A673 (cell line): Measurements from ENCODE around the gene PGGHG.

Source experiments
- EZH2 ChIP-seq: fragments of 200-600 bp; sonication (generic); IDR thresholded peaks from 2 replicates; pipeline ENCODE4 v1.6.1; 2017; ENCODE audit warnings: borderline replicate concordance, low read depth, mild to moderate bottlenecking, mixed read lengths, antibody characterized with exemption, low read length; ENCODE audit not compliant: poor library complexity, severe bottlenecking
- TF ChIP-seq, protein P1 (sequence below): fragments of 300-800, 200-600 bp; sonication (generic); conservative IDR thresholded peaks from 2 replicates; pipeline ENCODE4 v1.5.1; 2017; ENCODE audit warnings: low read depth, mild to moderate bottlenecking, antibody characterized with exemption, low read length, moderate library complexity, mixed read lengths

DNA sequence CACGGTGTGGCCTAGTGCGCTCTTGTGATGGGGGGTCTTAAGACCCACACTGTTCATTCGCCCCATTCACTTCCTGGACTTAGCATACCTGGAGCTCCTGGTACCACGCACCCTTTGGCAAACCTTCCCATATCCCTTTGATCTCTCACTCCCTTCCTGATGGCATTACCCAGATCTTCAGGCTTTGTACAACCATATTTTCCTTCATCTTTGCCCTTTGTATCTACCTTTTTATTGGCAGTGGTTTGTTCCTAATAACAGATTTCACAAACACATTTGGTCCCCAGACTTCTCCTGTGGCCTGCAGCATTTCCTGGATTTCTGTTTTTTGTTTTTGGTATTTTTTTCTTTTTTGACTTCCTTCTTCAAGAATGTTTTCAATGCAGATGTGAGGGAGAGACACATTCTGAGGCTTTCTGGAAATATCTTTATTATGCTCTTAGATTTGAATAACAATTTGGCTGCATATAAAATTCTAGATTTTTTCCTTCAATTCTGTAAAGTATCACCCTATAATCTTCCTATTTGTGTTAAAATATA lies 47.8 kb downstream of the PGGHG start:
- TF ChIP-seq EZH2 = no peak
- TF ChIP-seq, protein P1, sequence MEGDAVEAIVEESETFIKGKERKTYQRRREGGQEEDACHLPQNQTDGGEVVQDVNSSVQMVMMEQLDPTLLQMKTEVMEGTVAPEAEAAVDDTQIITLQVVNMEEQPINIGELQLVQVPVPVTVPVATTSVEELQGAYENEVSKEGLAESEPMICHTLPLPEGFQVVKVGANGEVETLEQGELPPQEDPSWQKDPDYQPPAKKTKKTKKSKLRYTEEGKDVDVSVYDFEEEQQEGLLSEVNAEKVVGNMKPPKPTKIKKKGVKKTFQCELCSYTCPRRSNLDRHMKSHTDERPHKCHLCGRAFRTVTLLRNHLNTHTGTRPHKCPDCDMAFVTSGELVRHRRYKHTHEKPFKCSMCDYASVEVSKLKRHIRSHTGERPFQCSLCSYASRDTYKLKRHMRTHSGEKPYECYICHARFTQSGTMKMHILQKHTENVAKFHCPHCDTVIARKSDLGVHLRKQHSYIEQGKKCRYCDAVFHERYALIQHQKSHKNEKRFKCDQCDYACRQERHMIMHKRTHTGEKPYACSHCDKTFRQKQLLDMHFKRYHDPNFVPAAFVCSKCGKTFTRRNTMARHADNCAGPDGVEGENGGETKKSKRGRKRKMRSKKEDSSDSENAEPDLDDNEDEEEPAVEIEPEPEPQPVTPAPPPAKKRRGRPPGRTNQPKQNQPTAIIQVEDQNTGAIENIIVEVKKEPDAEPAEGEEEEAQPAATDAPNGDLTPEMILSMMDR = no peak
